SK-N-SH (cell line): ENCODE results near the gene KRABD2.

ENCODE experiments used
- CHD2 ChIP-seq: fragments of 150-350 bp; IDR thresholded peaks from 2 replicates; pipeline ENCODE4 v1.6.1; 2018; ENCODE audit warnings: low read length; ENCODE audit not compliant: partially characterized antibody
- GABPA ChIP-seq: IDR thresholded peaks from 2 replicates; pipeline ENCODE4 v1.4.0; 2012; ENCODE audit warnings: low read depth, mild to moderate bottlenecking
- GATA2 ChIP-seq: sonication (generic); formaldehyde crosslinking; IDR thresholded peaks from 2 replicates; pipeline ENCODE4 v1.5.0; 2020; ENCODE audit warnings: mild to moderate bottlenecking, missing genetic modification reagents
- POLR2AphosphoS5 ChIP-seq: IDR thresholded peaks from 2 replicates; pipeline ENCODE4 v1.6.1; 2012; ENCODE audit warnings: low read depth, low read length
- RAD21 ChIP-seq: IDR thresholded peaks from 2 replicates; pipeline ENCODE4 v1.6.1; 2012; ENCODE audit warnings: mild to moderate bottlenecking, low read length
- RFX5 ChIP-seq: IDR thresholded peaks from 2 replicates; pipeline ENCODE4 v1.6.1; 2012; ENCODE audit warnings: mild to moderate bottlenecking, improper control_type of control experiment, low read length
- RXRA ChIP-seq: IDR thresholded peaks from 2 replicates; pipeline ENCODE4 v1.4.0; 2012; ENCODE audit warnings: low read depth, mild to moderate bottlenecking, borderline replicate concordance
- SIN3A ChIP-seq: IDR thresholded peaks from 2 replicates; pipeline ENCODE4 v1.6.1; 2012; ENCODE audit warnings: low read depth, mild to moderate bottlenecking, low read length, moderate library complexity, borderline replicate concordance
- TAF1 ChIP-seq: IDR thresholded peaks from 2 replicates; pipeline ENCODE4 v1.6.1; 2012; ENCODE audit warnings: low read depth, mild to moderate bottlenecking, low read length, moderate library complexity, borderline replicate concordance
- TCF12 ChIP-seq: IDR thresholded peaks from 2 replicates; pipeline ENCODE4 v1.4.0; 2012
- YY1 ChIP-seq: IDR thresholded peaks from 2 replicates; pipeline ENCODE4 v1.4.0; 2012; ENCODE audit warnings: low read depth, mild to moderate bottlenecking
- TF ChIP-seq, protein P1 (sequence below): fragments of 200-600 bp; sonication (generic); IDR thresholded peaks from 2 replicates; pipeline ENCODE4 v1.6.1; 2017; ENCODE audit warnings: antibody characterized with exemption, mild to moderate bottlenecking, moderate library complexity

DNA sequence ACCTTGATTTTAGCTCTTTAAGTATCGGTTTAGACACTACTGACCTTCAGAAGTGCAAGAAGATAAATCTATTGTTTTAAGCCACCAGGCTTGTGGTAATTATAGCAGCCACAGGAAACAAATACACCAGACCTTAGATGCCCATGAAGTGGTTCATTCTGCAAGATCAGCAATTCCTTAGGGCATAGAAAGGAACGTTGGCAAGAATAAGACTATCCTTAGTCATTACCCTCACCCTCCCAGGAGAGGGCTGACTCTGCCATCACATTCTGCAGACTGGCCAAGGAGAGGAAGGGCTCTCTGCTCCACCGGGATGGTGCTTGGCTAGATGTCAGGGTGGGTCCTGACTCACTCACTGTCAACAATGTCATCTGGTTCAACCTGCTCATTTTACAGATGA, 45.1 kb upstream of the KRABD2 start:
- TF ChIP-seq YY1, result no peak
- no peak for TF ChIP-seq CHD2
- TF ChIP-seq TCF12, result no peak
- TF ChIP-seq GATA2 (CRISPR knock-in tag), result no peak
- no peak for TF ChIP-seq POLR2AphosphoS5
- TF ChIP-seq RFX5, result no peak
- no peak for TF ChIP-seq GABPA
- TF ChIP-seq, protein P1, sequence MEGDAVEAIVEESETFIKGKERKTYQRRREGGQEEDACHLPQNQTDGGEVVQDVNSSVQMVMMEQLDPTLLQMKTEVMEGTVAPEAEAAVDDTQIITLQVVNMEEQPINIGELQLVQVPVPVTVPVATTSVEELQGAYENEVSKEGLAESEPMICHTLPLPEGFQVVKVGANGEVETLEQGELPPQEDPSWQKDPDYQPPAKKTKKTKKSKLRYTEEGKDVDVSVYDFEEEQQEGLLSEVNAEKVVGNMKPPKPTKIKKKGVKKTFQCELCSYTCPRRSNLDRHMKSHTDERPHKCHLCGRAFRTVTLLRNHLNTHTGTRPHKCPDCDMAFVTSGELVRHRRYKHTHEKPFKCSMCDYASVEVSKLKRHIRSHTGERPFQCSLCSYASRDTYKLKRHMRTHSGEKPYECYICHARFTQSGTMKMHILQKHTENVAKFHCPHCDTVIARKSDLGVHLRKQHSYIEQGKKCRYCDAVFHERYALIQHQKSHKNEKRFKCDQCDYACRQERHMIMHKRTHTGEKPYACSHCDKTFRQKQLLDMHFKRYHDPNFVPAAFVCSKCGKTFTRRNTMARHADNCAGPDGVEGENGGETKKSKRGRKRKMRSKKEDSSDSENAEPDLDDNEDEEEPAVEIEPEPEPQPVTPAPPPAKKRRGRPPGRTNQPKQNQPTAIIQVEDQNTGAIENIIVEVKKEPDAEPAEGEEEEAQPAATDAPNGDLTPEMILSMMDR, result no peak
- no peak for TF ChIP-seq TAF1
- TF ChIP-seq RAD21, result no peak
- TF ChIP-seq RXRA, result no peak
- TF ChIP-seq SIN3A, result no peak
